MM.1S (cell line): ENCODE results near the gene HAPLN2.

Experiments used
- CTCF ChIP-seq: fragments of 300-600 bp; sonication (generic); IDR thresholded peaks from 2 replicates; pipeline ENCODE4 v1.5.1; 2016; ENCODE audit warnings: antibody characterized with exemption, low read length, mixed read lengths
- EZH2 ChIP-seq: fragments of 300-600 bp; sonication (generic); optimal IDR thresholded peaks from 2 replicates; pipeline ENCODE3; 2017; ENCODE audit warnings: low read depth, mild to moderate bottlenecking, antibody characterized with exemption, low read length, mixed read lengths

- no peak for TF ChIP-seq CTCF
- no peak for TF ChIP-seq EZH2
Measured at GRCh38 chr1:156601892-156602291, 17.3 kb upstream of the HAPLN2 start.
